CD4-positive, alpha-beta T cell treated with Interleukin-2 at 100 ng/mL for 4 hours (primary cell): ENCODE data around the gene STK24.

Experiments used
- DNase-seq: peaks from one replicate; pipeline ENCODE4 v3.0.0-alpha.2; 2020; ENCODE audit warnings: low spot score

The STK24 gene

GRCh38 chr13:98556142-98556816, 20.6 kb downstream of the STK24 start:
- no peak for DNase-seq

GRCh38 chr13:98549728-98550317, 27.1 kb downstream of the STK24 start:
- DNase-seq: no peak

DNA sequence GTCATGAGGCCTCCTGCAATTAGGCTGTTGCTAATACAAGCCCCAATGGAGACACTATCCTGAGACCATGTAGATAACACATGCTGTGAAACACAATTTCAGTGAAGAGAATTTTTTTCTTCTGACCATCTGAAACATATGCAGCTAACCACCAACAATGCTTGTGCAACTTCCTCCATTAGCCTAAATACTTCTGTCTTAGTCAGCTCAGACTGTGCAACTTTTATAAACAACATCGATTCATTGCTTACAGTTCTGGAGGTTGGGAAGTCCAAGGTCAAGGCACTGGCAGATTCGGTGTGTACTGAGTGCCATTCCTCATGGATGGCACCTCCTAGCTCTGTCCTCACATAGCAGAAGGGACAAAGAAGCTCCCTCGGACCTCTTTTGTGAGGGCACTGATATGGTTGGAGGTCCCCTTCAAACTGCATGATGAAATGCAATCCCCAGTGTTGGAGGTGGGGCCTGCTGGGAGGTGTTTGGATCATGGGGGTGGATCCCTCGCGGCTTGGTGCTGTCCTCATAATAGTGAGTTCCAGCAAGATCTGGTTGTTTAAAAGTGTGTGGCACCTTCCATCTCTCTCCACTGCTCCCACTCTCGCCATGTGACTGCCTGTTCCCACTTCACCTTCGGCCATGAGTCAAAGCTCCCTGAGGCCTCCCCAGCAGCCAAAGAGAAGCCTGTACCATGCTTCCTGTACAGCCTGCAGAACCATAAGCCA, 27.7 kb downstream of the STK24 start:
- no peak for DNase-seq

- DNase-seq: no peak
Measured at GRCh38 chr13:98548230-98548629, 28.7 kb downstream of the STK24 start.

- DNase-seq: no peak
Measured at GRCh38 chr13:98547455-98547854, 29.5 kb downstream of the STK24 start.

DNA sequence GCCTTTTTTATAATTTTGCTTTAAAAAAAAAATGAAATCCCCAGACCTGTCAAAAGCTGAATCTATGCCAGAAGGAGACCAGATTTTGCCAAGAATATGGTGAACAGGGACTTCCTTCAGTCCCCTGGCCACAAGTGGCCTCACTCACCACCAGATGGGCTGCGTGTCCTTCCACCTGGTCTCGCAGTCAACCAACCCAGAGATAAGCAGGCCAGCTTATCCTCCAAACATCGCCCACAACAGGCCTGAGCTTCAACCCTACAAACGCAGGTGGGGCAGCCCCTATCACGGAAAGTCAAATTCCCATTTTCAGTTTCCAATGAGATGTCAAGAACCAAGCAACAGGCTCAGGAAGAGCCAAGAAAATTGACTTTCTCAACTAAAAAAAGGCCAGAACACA, 30.5 kb downstream of the STK24 start:
- DNase-seq: no peak

DNA sequence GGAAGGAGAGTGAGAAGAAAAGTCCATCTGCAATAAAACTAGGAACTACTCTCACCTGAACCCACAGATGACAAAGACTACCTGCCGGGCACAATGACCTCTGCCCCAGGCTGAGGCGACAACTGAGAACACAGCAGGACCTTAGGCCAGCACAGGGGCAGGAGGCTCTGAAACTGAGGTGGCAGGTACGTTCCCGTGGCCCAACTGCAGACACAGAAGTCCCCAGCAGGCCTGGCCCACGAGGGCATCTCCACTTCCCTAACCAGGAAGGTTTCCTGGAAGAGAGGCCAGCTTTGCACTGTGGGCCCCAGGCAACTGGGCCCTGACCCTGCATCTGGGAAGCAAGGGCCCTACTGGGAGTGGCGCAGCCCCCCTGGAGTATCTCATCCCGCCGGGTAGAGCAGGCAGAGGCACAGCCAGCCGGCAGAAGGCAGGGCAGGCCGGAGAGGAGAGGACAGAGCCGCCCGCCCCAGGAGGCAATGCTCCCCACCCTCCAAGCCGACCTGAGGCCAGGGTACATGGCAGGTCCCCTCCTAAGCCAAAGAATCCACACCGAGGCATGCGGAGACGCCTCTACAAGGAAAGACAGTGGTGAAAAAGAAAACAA, 32.7 kb downstream of the STK24 start:
- DNase-seq: no peak

- DNase-seq: no peak
Measured at GRCh38 chr13:98543378-98544103, 33.4 kb downstream of the STK24 start.

DNA sequence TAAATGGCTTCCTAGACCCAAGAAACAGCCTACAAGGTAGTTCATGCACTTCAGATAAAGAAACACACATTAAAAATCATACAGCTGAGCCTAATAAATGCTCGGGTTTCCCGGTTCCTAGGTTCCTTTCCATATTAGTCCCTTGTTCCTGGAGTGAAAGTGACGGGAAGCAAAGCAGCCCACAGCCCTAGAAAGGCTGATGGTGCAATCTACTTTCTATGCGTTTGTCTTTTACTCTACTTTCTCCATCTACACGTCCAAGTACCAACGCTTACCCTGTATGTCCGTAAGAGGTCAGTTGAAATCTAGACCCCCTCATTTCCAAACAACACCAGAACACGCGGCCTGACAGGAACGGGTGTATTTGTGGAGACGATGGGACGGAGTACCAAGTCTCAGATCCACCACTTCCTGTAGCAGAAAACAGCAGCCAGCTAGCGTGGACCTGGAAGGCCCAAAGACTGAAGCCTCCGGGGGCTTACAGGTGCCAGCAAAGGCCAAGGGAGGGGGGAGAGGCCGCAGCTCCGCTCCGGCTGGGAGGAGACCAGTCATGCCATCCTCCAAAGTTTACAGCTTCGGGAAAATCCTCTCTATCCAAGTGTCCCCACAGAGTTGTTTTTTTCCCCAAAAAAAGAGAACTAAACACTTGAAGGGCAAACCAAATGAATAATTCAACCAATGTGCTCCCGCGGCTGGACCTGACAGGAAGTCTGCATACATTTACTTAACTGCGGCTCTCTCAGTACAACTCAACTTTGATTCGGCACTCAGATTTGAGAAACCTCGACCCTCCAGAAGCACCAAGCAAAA, 34.1 kb downstream of the STK24 start:
- no peak for DNase-seq

DNA sequence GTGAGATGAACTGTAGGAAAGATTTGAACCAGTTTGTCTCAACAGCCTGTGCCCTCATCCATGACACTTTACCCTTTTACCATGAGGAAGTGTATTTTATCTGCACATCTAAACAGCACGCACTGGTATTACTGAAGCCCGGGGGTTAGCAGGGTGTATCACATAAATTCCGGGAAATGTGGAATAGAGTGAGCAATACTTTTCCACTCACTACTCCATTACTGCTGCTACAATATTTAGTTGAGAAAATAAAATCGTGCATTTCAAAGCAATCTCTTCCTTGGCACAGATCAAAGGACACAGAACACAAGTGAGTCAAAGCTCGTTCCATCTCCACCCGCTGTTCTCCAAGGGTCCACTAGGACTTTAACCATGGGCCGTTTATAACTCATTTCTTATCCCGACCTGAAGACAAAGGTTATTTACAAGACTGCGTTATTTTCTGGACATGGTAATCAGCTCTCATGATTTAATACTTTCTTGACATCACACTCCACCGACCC, 35.2 kb downstream of the STK24 start:
- no peak for DNase-seq

DNA sequence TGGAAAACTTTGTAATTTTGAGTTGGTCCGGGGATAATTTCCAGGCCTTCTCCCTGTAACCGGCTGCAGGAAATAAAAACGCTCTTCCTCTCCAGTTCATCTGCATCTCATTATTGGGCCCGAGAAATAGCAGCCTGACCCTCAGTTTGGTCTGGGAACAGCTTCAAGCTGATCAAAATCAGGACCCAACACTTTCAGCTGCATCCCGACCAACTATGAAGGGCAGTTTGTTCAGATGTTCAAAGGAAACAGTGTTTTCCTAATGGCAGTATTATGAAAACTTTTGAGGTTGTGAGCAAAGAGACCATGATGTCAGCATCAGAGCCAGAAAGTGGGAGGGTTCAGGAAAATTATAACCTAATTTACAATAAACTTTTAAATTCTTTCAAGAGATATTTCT, 35.7 kb downstream of the STK24 start:
- DNase-seq: no peak

DNA sequence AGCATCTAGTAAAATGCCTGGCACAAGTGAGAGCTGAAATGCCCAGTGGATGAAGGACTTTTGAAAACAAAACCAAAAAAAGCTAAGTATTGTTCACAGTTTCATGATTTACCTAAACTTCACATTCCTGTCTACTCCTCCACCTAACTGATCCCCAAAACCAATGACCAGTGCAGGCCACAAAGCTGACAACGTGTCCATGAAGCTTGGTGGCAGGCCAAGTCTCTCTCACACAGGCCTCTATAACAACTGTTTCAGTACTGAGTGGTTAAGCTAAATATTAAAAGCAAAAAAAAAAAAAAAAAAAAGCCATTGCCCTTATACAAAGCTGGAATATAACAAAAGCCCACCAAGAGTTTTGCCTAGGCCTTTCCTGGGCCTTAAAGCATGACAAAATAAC, 36.4 kb downstream of the STK24 start:
- DNase-seq: no peak

DNA sequence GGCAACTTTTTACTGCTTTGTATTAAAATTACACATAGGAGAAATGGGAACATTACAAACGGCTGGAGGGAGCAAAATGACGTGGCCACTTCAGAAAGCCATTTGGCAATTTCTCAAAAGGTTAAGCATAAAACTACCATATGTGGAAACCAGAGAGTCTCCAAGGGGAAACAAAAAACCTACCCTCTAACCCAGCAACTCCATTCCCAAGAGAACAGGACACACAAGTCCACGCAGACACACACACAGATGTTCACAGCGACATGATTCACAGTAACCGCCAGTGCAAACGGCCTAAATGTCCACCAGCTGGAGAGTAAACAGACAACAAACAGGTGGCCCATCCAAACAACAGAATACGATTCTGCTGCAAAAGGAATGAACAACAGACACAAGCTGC, 37.2 kb downstream of the STK24 start:
- no peak for DNase-seq

DNA sequence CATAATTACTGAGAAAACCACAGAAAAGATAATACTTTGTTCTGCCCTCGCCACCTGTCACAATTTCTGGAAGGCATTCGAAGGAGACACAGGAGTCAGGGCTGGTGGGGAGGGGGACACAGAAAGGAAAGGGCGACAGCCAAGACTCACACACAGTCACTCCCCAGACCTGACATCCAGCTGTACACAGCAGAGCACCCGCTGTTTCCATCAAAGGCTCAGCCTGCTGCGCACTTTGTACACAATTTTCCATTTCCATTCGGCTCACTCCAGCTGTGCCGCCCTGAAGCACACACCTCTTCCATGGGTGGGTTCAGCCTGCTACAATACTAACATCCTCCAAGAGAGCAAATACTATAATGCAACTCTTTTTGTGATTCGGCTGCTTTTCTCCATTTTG, 38.0 kb downstream of the STK24 start:
- no peak for DNase-seq

DNA sequence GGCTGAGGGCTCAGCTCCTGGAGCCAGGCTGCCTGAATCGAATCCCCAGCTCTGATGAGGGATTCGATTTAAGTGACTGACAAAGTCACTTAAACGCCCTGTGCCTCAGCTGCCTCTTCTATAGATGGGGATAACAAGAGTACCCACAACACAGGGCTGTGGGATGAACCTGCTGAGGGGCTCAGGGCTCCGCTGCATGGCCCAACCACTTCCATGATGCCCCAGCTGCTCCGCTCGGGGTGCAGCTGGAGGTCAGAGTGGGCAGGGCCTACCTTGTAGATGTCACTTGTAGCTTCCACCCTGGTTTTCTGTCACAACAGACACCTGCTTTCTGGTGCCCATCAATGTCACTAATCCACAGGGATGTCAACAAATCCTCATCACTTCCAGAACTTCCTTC, 39.2 kb downstream of the STK24 start:
- DNase-seq: no peak

GRCh38 chr13:98537306-98537705, 39.6 kb downstream of the STK24 start:
- no peak for DNase-seq

DNA sequence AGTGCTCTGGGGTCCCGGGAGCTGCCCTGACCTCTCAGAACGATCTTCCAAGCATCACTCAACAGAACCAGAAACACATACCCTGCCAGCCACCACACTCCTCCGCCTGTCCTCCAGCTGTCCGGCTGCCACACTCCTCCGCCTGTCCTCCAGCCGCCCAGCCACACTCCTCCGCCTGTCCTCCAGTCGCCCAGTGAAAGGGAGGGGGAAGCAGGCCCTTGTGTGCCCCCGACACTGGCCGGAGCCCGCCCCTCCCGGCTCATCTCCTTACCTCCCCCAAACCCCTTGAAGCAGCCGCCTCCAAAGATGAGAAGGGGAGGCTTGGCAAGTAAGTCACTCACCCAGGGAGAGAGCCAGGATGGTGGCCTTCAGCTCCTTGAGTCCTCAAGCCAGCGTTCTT, 40.2 kb downstream of the STK24 start:
- DNase-seq: no peak

DNA sequence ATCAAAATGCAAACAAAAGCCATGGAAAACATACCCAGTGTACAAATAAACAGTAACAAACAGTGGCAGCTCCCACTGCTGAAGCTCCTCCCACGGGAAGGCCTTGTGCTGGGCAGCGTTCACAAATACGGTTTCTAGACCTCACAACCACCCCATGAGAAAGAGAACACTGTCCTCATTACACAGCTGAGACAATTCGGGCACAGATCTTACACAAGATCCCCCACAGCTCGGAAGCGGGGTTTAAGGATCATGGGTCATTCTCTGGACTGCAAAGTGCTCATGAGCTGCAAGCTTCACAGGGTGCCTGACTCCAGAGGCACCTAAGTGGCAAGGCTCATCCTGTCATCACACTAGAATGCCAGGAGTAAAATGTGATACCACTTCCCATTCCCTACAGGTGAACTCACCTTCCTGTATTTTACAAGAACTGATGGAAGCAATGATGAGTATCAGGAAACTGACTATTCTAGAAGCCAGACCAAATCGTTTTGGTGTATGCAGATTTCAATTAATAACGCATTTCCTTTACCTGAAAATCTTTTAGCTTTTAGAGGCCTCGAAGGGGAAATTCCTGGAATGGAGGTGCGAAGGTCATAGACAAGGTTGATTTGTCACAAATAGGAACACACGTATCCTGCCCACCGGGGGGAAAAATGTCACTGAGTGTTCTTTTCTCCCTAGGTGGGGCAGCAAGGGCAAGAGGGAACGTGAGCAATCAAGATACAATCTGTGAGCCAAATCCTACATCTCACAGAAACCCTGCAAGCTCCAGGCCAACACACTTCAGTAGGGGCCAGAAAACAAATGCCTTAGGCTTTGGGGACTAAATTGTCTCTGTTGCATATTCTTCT, 41.2 kb downstream of the STK24 start:
- no peak for DNase-seq

DNA sequence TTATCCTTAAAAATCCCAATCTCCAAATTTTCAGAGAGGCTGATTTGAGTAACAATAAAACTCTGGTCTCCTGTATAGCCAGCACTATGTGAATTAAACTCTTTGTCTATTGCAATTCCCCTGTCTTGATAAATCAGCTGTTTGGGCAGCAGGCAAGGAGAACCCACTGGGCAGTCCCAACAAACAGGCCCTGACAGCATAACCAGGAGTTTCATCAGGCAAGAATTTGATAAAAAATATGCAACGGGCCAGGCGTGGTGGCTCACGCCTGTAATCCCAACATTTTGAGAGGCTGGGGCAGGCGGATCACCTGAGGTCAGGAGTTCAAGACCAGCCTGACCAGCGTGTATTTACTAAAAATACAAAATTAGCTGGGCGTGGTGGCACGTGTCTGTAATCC, 42.1 kb downstream of the STK24 start:
- no peak for DNase-seq

DNA sequence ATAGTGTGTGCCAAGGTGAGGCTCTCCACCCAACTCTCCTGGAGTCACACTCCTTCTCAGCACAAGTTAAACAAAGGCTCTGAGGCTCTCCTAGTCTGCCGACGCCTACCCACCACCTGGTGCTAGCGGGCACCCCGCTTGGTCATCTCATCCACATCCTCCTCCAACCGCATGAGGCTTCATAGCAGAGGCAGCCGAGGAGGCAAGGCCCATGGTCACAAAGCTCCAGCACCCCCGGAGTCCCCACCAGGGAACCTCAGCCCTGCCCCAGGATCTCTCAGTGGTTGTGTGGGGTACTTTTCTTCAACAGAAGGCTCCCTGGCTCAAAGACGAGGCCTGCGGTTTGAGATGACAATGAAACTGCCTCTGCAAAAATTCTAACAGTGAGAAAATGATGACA, 43.0 kb downstream of the STK24 start:
- no peak for DNase-seq
